K562 (cell line): Measurements from ENCODE around the gene GPC2. TPM values are rescaled to one million over a fixed set of nuclear protein-coding genes. Genes with fewer than 3 reads are reported as not detected.

Experiments
- ATAC-seq: fragments of 200-7000 bp; cut with Tn5 transposase; 3 replicates; pipeline ENCODE4 v1.9.1; 2020; ENCODE audit warnings: moderate library complexity
- BruUV-seq: library from RNA; stranded (reverse); fragments of 400-500 nt; replicated peaks from 2 replicates; lab custom pipeline; 2021; lab: Mats Ljungman, UMichigan
- CTCF ChIA-PET: fragments of 300-600 bp; formaldehyde crosslinking; extraction: SDS; loops from one replicate; lab custom pipeline; 2021; ENCODE audit warnings: low intra/inter-chr PET ratio; lab: Yijun Ruan, JAX
- POLR2A ChIA-PET: fragments of 300-600, 350-650 bp; sonication (Branson Sonifier 250); formaldehyde crosslinking; extraction: SDS; loops from one replicate; lab custom pipeline; 2021; ENCODE audit warnings: antibody characterized with exemption, inconsistent platforms; lab: Yijun Ruan, JAX
- DNase-seq, 4 experiments: peaks; one replicate each; pipeline versions ENCODE4 v3.0.0 to v3.0.0-alpha.2; 2011 to 2018; ENCODE audit warnings: low spot score in 3 of 4, mixed read lengths in 3 of 4; ENCODE audit errors: extremely low read depth in 1 of 4
- FAIRE-seq: peaks from 2 replicates; lab custom pipeline; 2011; peaks lifted over from hg19 to GRCh38; lab: Jason Lieb, UNC
- H2AFZ ChIP-seq: 2 replicates; pipeline ENCODE4 v1.6.0; 2011; ENCODE audit warnings: low read depth, low read length, control low read depth, inconsistent platforms
- H3K27ac ChIP-seq: fragments of 200-600 bp; 3 replicates; pipeline ENCODE4 v1.8.0; 2011; ENCODE audit warnings: low read depth, mild to moderate bottlenecking, control low read depth, inconsistent platforms, low read length, moderate library complexity, mixed read lengths; ENCODE audit errors: extremely low read depth
- H3K27me3 ChIP-seq, 2 experiments: fragments of 300-600 bp in 1 of 2; 2 replicates in 1 of 2; 3 replicates in 1 of 2; pipeline versions ENCODE4 v1.6.0 to v1.8.0; 2011; ENCODE audit warnings: inconsistent platforms in 2 of 2, low read length in 2 of 2, mild to moderate bottlenecking in 1 of 2, mixed read lengths in 1 of 2, moderate library complexity in 1 of 2; ENCODE audit not compliant: control insufficient read depth in 2 of 2, insufficient read depth in 2 of 2
- H3K36me3 ChIP-seq: fragments of 300-600 bp; 3 replicates; pipeline ENCODE4 v1.8.0; 2011; ENCODE audit warnings: mild to moderate bottlenecking, low read length, inconsistent platforms; ENCODE audit not compliant: control insufficient read depth, insufficient read depth
- H3K4me1 ChIP-seq, 2 experiments: fragments of 200-600 bp in 1 of 2; replicated peaks in 1 of 2; 2 replicates in 1 of 2; 3 replicates in 1 of 2; pipeline versions ENCODE4 v1.5.1 to v1.8.0; 2011; ENCODE audit warnings: inconsistent platforms in 2 of 2, low read length in 2 of 2, mild to moderate bottlenecking in 1 of 2, mixed read lengths in 1 of 2, moderate library complexity in 1 of 2; ENCODE audit not compliant: control insufficient read depth in 2 of 2, insufficient read depth in 2 of 2
- H3K4me2 ChIP-seq: 2 replicates; pipeline ENCODE4 v1.6.1; 2011; ENCODE audit warnings: low read length, control low read depth, inconsistent platforms, mixed read lengths; ENCODE audit not compliant: insufficient read depth
- H3K4me3 ChIP-seq: fragments of 200-600 bp; sonication (generic), shearing (Covaris generic); 2 replicates; pipeline ENCODE4 v1.5.1; 2016; ENCODE audit warnings: control low read depth, inconsistent platforms
- H3K79me2 ChIP-seq: fragments of 200-600 bp; 3 replicates; pipeline ENCODE4 v1.8.0; 2011; ENCODE audit warnings: low read length, inconsistent platforms; ENCODE audit not compliant: control insufficient read depth, insufficient read depth
- H3K9ac ChIP-seq, 2 experiments: 2 replicates each; pipeline versions ENCODE4 v1.6.0 to v1.6.1; 2011; ENCODE audit warnings: low read depth in 2 of 2, low read length in 2 of 2, control low read depth in 1 of 2, inconsistent platforms in 1 of 2, mild to moderate bottlenecking in 1 of 2, mixed read lengths in 1 of 2; ENCODE audit not compliant: insufficient read depth in 1 of 2
- H3K9me1 ChIP-seq: one replicate; pipeline ENCODE4 v1.6.0; 2011; ENCODE audit warnings: inconsistent platforms, mild to moderate bottlenecking, low read length, moderate library complexity; ENCODE audit not compliant: control insufficient read depth, insufficient read depth
- H3K9me3 ChIP-seq: replicated peaks from 2 replicates; pipeline ENCODE4 v1.5.1; 2011; ENCODE audit warnings: low read depth, low read length, inconsistent platforms; ENCODE audit not compliant: control insufficient read depth, insufficient read depth
- H4K20me1 ChIP-seq: replicated peaks from 2 replicates; pipeline ENCODE4 v1.6.1; 2011; ENCODE audit warnings: low read length, inconsistent platforms, mixed read lengths; ENCODE audit not compliant: control insufficient read depth, insufficient read depth
- MTF1 ChIP-seq: fragments of 250-450 bp; sonication (Bioruptor Pico); IDR thresholded peaks from 2 replicates; pipeline ENCODE4 v1.9.0; 2021; ENCODE audit warnings: moderate library complexity, mild to moderate bottlenecking, inconsistent platforms, borderline replicate concordance
- NEUROD1 ChIP-seq: fragments of 150-350 bp; IDR thresholded peaks from 2 replicates; pipeline ENCODE4 v1.6.1; 2014; ENCODE audit warnings: borderline replicate concordance, low read length, low read depth; ENCODE audit not compliant: partially characterized antibody
- NFE2L1 ChIP-seq: fragments of 450-650 bp; IDR thresholded peaks from 2 replicates; pipeline ENCODE4 v1.6.1; 2016; ENCODE audit warnings: missing genetic modification characterization, low read depth, mild to moderate bottlenecking, missing compliant biosample characterization, moderate library complexity, borderline replicate concordance
- NFXL1 ChIP-seq: fragments of 450-650 bp; formaldehyde crosslinking; IDR thresholded peaks from 2 replicates; pipeline ENCODE4 v1.4.0; 2021; ENCODE audit warnings: mild to moderate bottlenecking
- RBM15 ChIP-seq: fragments of 200-400 bp; formaldehyde crosslinking; IDR thresholded peaks from 2 replicates; pipeline ENCODE4 v1.6.1; 2018; ENCODE audit warnings: mild to moderate bottlenecking, low read length, moderate library complexity; ENCODE audit not compliant: insufficient read depth
- ZFP36 ChIP-seq: fragments of 150-350 bp; IDR thresholded peaks from 2 replicates; pipeline ENCODE4 v1.6.1; 2018; ENCODE audit warnings: low read length, low read depth; ENCODE audit not compliant: partially characterized antibody
- ZNF79 ChIP-seq: fragments of 250-450 bp; sonication (Bioruptor Pico); IDR thresholded peaks from 2 replicates; pipeline ENCODE4 v1.4.0; 2020; ENCODE audit warnings: low read depth, mild to moderate bottlenecking, moderate library complexity
- whole genome bisulfite sequencing: fragments of 100-300 bp; shearing (Covaris generic); methylation state at CpG from one replicate; pipeline ENCODE4 v1.1.6; 2016; ENCODE audit warnings: low coverage, mixed read lengths; ENCODE audit not compliant: insufficient coverage; ENCODE audit errors: missing lambda C conversion rate; 5-methylcytosine and 5-hydroxymethylcytosine counted together
- in situ Hi-C: fragments of 300-500 bp; cut with MboI; formaldehyde crosslinking; loops from 4 replicates; pipeline ENCODE4 v1.15.0; 2018; ENCODE audit warnings: inconsistent platforms, mixed read lengths
- intact Hi-C: fragments of 100-400 bp; cut with micrococcal nuclease; formaldehyde crosslinking; loops from 2 replicates; pipeline ENCODE4 v1.14.2; 2022
- polyA plus RNA-seq, 8 experiments: library from polyadenylated mRNA; depleted of rRNA in 4 of 8; stranded (reverse) in 5 of 8; unstranded in 3 of 8; fragments of >200 nt; fragmentation: Nextera tagmentation in 2 of 8; fragmentation: Illumina TruSeq in 1 of 8; extraction: Ambion mirVana in 2 of 8; extraction: Trizol in 1 of 8; gene quantifications; 2 replicates each; pipeline versions ENCODE4 v1.2.1 to v1.2.3, GENCODE V29; 2011 to 2014; ENCODE audit warnings: inconsistent platforms in 1 of 8, missing spikeins in 1 of 8
- total RNA-seq, 7 experiments: library from RNA; depleted of rRNA in 6 of 7; stranded (reverse); fragments of >200 nt in 6 of 7; fragmentation: Illumina TruSeq in 2 of 7; extraction: Trizol in 2 of 7; gene quantifications; 2 replicates each; pipeline versions ENCODE4 v1.2.1 to v1.2.3, GENCODE V29; 2011 to 2021; ENCODE audit warnings: low replicate concordance in 1 of 7
- TF ChIP-seq, protein P1 (sequence below): fragments of 450-650 bp; formaldehyde crosslinking; conservative IDR thresholded peaks from 2 replicates; pipeline ENCODE4 v1.4.0; 2022; ENCODE audit warnings: mild to moderate bottlenecking, missing genetic modification characterization
- TF ChIP-seq, protein P2 (sequence below): fragments of 200-800 bp; sonication (Bioruptor generic); IDR thresholded peaks from 2 replicates; pipeline ENCODE4 v1.6.1; 2017; ENCODE audit warnings: missing genetic modification characterization, missing compliant biosample characterization
- TF ChIP-seq, protein P3 (sequence below): fragments of 450-650 bp; formaldehyde crosslinking; IDR thresholded peaks from 2 replicates; pipeline ENCODE4 v1.4.0; 2022; ENCODE audit warnings: missing genetic modification characterization

Gene GPC2
- total and polyA plus RNA-seq, 9 of the 15 experiments (the other 6 are each of a cell fraction or from before 2014, with no cell fraction given), result 0.06 to 7.7 (median 1.4) TPM; not detected in 1

DNA sequence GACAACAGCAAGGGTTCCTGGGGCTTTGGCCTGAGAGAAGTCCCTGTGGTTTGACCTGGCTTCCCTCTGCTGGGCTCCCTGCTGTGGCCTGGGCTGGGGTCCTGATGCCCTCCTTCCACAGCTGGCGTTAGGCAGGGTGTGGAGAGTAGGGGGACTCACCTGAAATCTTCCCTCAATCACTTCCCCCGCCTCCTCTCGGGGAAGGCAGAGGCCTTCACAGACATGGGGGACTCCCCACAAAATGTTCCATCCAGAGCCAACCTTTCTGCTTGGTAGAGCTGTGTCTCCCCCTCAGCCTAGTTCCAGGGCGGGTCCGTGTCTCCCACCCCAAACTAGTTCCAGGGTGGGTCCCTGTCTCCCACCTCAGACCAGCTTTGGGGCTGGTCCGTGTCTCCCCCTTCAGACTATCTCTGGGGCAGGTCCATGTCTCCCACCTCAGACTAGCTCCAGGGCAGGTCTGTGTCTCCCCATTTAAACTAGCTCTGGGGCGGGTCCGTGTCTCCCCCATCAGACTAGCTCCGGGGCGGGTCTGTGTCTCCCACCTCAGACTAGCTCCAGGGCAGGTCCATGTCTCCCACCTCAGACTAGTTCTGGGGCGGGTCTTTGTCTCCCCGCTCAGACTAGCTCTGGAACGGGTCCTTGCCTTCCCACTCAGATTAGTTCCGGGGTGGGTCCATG lies 44.7 kb upstream of the GPC2 start:
- CTCF ChIA-PET, result no interaction called here
- no TSS peak for BruUV-seq
- intact Hi-C loops (no loop called here), in situ Hi-C loops (no loop called here)
- no peaks in the 10 kb centered on the region for H3K9me3 ChIP-seq
- no peak for ATAC-seq
- POLR2A ChIA-PET, result interaction anchor here (0.7 kb wide), 3 partner anchors 12 to 126 kb away, joined by 3 to 4 read pairs (median 3); no protein-coding TSS in a partner anchor
- WGBS, result 66% methylated on average over 13 of the region's 14 CpGs
- H3K27ac ChIP-seq, result no peak overlapping the region
- H3K4me1 ChIP-seq, result peaks cover 12 to 29% of the 10 kb centered on the region in 2 experiments; a peak in 4 of 5 replicates
- TF ChIP-seq ZFP36 (peak; percentile 51), NEUROD1 (no peak)
- FAIRE-seq, result no peak
- no peaks in the 10 kb centered on the region for H3K27me3 ChIP-seq
- no peak overlapping the region for H3K4me3 ChIP-seq
- no peak overlapping the region for H3K4me2 ChIP-seq
- no peaks in the 10 kb centered on the region for H4K20me1 ChIP-seq
- no peaks in the 10 kb centered on the region for H3K9me1 ChIP-seq
- H2AFZ ChIP-seq, result no peak overlapping the region
- H3K79me2 ChIP-seq, result no peaks in the 10 kb centered on the region
- H3K9ac ChIP-seq, result 0 out of 4 replicates have a peak overlapping the region, but pooled peaks of 1 of the 2 experiments have one; percentile 15
- DNase-seq, result no peak
- H3K36me3 ChIP-seq, result no peaks in the 10 kb centered on the region

DNA sequence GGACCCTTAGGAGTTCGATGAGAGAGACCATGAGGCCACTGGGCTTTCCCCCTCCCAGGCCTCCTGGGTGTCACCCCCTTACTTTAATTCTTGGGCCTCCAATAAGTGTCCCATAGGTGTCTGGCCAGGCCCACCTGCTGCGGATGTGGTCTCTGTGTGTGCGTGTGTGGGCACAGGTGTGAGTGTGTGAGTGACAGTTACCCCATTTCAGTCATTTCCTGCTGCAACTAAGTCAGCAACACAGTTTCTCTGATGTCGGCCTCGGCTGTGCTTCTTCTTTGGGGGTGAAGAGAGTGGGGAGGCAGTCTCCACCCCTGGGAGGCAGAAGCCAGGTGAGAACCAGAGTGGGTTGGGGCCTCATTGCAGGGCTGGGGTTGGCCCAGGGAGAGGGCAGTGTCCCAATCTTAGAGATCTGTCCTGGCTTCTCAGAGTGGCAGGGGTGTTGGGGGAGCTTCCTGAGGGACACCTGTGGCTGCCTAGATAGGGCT lies 44.1 kb upstream of the GPC2 start:
- Histone ChIP-seq H3K9ac (0 out of 4 replicates have a peak overlapping the region, but pooled peaks of 1 of the 2 experiments have one; percentile 15), H3K4me2 (no peak overlapping the region), H3K4me1 (peaks cover 9 to 23% of the 10 kb centered on the region in 2 experiments; a peak in 4 of 5 replicates), H3K27me3 (no peaks in the 10 kb centered on the region), H2AFZ (no peak overlapping the region), H3K4me3 (no peak overlapping the region), H3K27ac (no peak overlapping the region), H3K9me3 (no peaks in the 10 kb centered on the region), H3K9me1 (no peaks in the 10 kb centered on the region), H3K36me3 (no peaks in the 10 kb centered on the region), H3K79me2 (no peaks in the 10 kb centered on the region), H4K20me1 (no peaks in the 10 kb centered on the region)
- CTCF ChIA-PET, result no interaction called here
- WGBS, result 60% methylated on average over 5 of the region's 5 CpGs
- POLR2A ChIA-PET, result no interaction called here
- ATAC-seq (no peak), FAIRE-seq (no peak), DNase-seq (no peak)
- intact Hi-C loops, result no loop called here
- BruUV-seq, result no TSS peak
- in situ Hi-C loops, result no loop called here
- TF ChIP-seq, protein P1, sequence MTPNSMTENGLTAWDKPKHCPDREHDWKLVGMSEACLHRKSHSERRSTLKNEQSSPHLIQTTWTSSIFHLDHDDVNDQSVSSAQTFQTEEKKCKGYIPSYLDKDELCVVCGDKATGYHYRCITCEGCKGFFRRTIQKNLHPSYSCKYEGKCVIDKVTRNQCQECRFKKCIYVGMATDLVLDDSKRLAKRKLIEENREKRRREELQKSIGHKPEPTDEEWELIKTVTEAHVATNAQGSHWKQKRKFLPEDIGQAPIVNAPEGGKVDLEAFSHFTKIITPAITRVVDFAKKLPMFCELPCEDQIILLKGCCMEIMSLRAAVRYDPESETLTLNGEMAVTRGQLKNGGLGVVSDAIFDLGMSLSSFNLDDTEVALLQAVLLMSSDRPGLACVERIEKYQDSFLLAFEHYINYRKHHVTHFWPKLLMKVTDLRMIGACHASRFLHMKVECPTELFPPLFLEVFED (CRISPR knock-in tag), result no peak
- no peak for TF ChIP-seq ZNF79 (CRISPR knock-in tag)
- TF ChIP-seq, protein P2, sequence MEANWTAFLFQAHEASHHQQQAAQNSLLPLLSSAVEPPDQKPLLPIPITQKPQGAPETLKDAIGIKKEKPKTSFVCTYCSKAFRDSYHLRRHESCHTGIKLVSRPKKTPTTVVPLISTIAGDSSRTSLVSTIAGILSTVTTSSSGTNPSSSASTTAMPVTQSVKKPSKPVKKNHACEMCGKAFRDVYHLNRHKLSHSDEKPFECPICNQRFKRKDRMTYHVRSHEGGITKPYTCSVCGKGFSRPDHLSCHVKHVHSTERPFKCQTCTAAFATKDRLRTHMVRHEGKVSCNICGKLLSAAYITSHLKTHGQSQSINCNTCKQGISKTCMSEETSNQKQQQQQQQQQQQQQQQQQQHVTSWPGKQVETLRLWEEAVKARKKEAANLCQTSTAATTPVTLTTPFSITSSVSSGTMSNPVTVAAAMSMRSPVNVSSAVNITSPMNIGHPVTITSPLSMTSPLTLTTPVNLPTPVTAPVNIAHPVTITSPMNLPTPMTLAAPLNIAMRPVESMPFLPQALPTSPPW, result no peak
- TF ChIP-seq RBM15, result no peak
- TF ChIP-seq, protein P3, sequence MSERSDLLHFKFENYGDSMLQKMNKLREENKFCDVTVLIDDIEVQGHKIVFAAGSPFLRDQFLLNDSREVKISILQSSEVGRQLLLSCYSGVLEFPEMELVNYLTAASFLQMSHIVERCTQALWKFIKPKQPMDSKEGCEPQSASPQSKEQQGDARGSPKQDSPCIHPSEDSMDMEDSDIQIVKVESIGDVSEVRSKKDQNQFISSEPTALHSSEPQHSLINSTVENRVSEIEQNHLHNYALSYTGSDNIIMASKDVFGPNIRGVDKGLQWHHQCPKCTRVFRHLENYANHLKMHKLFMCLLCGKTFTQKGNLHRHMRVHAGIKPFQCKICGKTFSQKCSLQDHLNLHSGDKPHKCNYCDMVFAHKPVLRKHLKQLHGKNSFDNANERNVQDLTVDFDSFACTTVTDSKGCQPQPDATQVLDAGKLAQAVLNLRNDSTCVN (CRISPR knock-in tag), result no peak
- TF ChIP-seq NFE2L1, result no peak
- TF ChIP-seq MTF1 (CRISPR knock-in tag), result no peak
- no peak for TF ChIP-seq NFXL1 (CRISPR knock-in tag)
